ENCODE results near the gene CELF5. TPM values are rescaled to one million over a fixed set of nuclear protein-coding genes. Genes with fewer than 3 reads are reported as not detected.
"Not testable (repeated sequence)": the region's sequence is repeated elsewhere in the genome, so short reads cannot be mapped to it uniquely, and the experiment has no call there.

CELF5 gene
- total RNA-seq, 1 experiment from 2014 or later, result 2.5 TPM

DNA sequence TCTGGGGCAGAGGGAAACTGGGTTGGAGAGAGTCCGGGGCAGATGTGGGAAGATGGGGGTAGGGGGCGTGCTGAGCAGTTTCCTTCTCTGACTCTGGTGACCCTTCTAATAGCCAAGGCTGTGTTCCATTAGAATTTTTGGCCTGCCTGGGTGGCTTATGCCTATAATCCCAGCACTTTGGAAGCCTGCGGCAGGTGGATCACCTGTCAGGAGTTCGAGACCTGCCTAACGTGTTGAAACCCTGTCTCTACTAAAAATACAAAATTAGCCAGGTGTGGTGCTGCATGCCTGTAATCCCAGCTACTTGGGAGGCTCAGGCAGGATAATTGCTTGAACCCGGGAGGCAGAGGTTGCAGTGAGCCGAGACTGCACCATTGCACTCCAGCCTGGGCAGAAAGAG, 21.6 kb upstream of the CELF5 start:
- H3K9me3 ChIP-seq (ENCODE audit: control insufficient read depth in 1 of 2, insufficient read depth in 1 of 2, low read depth in 1 of 2, low read length in 2 of 2); intact Hi-C loops (cut with micrococcal nuclease); ATAC-seq; DNase-seq (ENCODE audit: low read depth, low spot score); H4K20me1 ChIP-seq (ENCODE audit: insufficient read depth); H3K9ac ChIP-seq (ENCODE audit: low read length); BruUV-seq (replicated peaks); CTCF ChIA-PET; H3K27ac ChIP-seq (ENCODE audit: low read depth, low read length); H2AFZ ChIP-seq (ENCODE audit: low read depth, low read length, poor library complexity, severe bottlenecking); POLR2A ChIA-PET; H3K4me1 ChIP-seq (ENCODE audit: control insufficient read depth in 1 of 2, insufficient read depth in 2 of 2, low read length in 2 of 2); H3K9me2 ChIP-seq (ENCODE audit: insufficient read depth); H3K4me2 ChIP-seq (ENCODE audit: low read length); H3K79me2 ChIP-seq (ENCODE audit: insufficient read depth, low read length); H3K27me3 ChIP-seq (ENCODE audit: insufficient read depth, low read length); RAD21 ChIA-PET (ENCODE audit: low non-redundant PET in 1 of 2, low total read pairs in 2 of 2, uncharacterized antibody in 2 of 2, unreplicated experiment in 2 of 2); H3K4me3 ChIP-seq (replicated peaks in 1 of 2; ENCODE audit: low read depth in 1 of 2, low read length in 2 of 2): not testable (repeated sequence)
- peaks cover 18 to 25% of the 10 kb centered on the region in 2 experiments; a peak in 2 of 4 replicates for H3K36me3 ChIP-seq (ENCODE audit: control insufficient read depth in 1 of 2, insufficient read depth in 2 of 2, low read length in 2 of 2)

DNA sequence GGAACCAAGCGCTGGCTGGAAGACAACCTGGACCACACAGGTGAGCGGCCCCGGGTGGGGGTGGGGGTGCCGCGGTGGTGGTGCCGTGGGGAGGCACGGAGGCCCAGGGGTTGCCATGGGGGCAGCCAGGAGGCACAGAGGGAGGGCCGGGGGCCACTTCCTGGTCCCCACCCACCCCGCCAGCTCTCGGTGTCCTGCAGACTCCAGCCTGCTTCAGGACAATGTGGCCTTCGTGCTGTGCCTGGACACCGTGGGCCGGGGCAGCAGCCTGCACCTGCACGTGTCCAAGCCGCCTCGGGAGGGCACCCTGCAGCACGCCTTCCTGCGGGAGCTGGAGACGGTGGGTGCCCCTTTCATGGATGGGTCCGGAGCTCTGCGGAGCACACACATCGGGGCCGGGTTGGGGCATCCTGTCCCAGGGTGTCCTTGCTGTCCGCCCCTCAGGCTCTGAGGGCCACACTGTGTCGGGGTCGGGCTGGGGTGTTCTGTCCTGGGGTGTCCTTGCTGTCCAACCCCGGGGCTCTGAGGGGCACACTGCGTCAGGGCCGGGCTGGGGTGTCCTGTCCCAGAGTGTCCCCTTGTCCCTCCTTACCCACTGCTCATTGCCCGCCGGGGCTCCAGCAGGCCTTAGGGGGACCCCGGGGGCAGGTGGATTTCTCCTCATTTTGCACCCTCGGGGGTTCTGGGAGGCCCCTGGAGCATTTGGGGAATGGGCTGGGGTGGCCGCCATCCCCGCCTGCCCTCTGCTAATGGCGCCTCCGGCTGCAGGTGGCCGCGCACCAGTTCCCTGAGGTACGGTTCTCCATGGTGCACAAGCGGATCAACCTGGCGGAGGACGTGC, 20.4 kb upstream of the CELF5 start:
- Histone ChIP-seq H3K9me3 (ENCODE audit: control insufficient read depth in 1 of 2, insufficient read depth in 1 of 2, low read depth in 1 of 2, low read length in 2 of 2) (no peaks in the 10 kb centered on the region), H3K27ac (ENCODE audit: low read depth, low read length) (no peak overlapping the region), H3K4me2 (ENCODE audit: low read length) (no peak overlapping the region), H3K4me3 (replicated peaks in 1 of 2; ENCODE audit: low read depth in 1 of 2, low read length in 2 of 2) (no peak overlapping the region), H3K4me1 (ENCODE audit: control insufficient read depth in 1 of 2, insufficient read depth in 2 of 2, low read length in 2 of 2) (no peaks in the 10 kb centered on the region), H4K20me1 (ENCODE audit: insufficient read depth) (no peaks in the 10 kb centered on the region), H3K36me3 (ENCODE audit: control insufficient read depth in 1 of 2, insufficient read depth in 2 of 2, low read length in 2 of 2) (peaks cover 18 to 31% of the 10 kb centered on the region in 2 experiments; a peak in 3 of 4 replicates), H3K79me2 (ENCODE audit: insufficient read depth, low read length) (no peaks in the 10 kb centered on the region), H3K9ac (ENCODE audit: low read length) (no peak overlapping the region), H3K9me2 (ENCODE audit: insufficient read depth) (no peaks in the 10 kb centered on the region), H2AFZ (ENCODE audit: low read depth, low read length, poor library complexity, severe bottlenecking) (no peak overlapping the region), H3K27me3 (ENCODE audit: insufficient read depth, low read length) (no peaks in the 10 kb centered on the region)
- no TSS peak for BruUV-seq (replicated peaks)
- ATAC-seq (no peak), DNase-seq (ENCODE audit: low read depth, low spot score) (no peak)
- CTCF ChIA-PET, result no interaction called here
- POLR2A ChIA-PET, result no interaction called here
- RAD21 ChIA-PET (ENCODE audit: low non-redundant PET in 1 of 2, low total read pairs in 2 of 2, uncharacterized antibody in 2 of 2, unreplicated experiment in 2 of 2), result no interaction called here
- intact Hi-C loops (cut with micrococcal nuclease), result no loop called here
- TF ChIP-seq EZH2phosphoT487 (IDR thresholded peaks at IDR 0.05; ENCODE audit: borderline replicate concordance), result no peak
- TF ChIP-seq POLR2A (IDR thresholded peaks at IDR 0.05; ENCODE audit: borderline replicate concordance, extremely low read depth, insufficient read depth, insufficient read length), result no peak
- no peak for TF ChIP-seq YY1 (IDR thresholded peaks at IDR 0.05; ENCODE audit: extremely low read depth, insufficient replicate concordance, low read depth, low read length)
- TF ChIP-seq, protein P1, sequence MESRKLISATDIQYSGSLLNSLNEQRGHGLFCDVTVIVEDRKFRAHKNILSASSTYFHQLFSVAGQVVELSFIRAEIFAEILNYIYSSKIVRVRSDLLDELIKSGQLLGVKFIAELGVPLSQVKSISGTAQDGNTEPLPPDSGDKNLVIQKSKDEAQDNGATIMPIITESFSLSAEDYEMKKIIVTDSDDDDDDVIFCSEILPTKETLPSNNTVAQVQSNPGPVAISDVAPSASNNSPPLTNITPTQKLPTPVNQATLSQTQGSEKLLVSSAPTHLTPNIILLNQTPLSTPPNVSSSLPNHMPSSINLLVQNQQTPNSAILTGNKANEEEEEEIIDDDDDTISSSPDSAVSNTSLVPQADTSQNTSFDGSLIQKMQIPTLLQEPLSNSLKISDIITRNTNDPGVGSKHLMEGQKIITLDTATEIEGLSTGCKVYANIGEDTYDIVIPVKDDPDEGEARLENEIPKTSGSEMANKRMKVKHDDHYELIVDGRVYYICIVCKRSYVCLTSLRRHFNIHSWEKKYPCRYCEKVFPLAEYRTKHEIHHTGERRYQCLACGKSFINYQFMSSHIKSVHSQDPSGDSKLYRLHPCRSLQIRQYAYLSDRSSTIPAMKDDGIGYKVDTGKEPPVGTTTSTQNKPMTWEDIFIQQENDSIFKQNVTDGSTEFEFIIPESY (IDR thresholded peaks at IDR 0.05; ENCODE audit: extremely low read depth, insufficient replicate concordance, low read length), result no peak
- TF ChIP-seq SIN3A (IDR thresholded peaks at IDR 0.05; ENCODE audit: low read depth), result no peak
- TF ChIP-seq RAD21 (IDR thresholded peaks at IDR 0.05; ENCODE audit: low read depth), result no peak
- TF ChIP-seq ZNF274 (IDR thresholded peaks at IDR 0.05; ENCODE audit: low read depth, low read length), result no peak
- TF ChIP-seq SRF (IDR thresholded peaks at IDR 0.05; ENCODE audit: low read depth), result no peak
- TF ChIP-seq, protein P2, sequence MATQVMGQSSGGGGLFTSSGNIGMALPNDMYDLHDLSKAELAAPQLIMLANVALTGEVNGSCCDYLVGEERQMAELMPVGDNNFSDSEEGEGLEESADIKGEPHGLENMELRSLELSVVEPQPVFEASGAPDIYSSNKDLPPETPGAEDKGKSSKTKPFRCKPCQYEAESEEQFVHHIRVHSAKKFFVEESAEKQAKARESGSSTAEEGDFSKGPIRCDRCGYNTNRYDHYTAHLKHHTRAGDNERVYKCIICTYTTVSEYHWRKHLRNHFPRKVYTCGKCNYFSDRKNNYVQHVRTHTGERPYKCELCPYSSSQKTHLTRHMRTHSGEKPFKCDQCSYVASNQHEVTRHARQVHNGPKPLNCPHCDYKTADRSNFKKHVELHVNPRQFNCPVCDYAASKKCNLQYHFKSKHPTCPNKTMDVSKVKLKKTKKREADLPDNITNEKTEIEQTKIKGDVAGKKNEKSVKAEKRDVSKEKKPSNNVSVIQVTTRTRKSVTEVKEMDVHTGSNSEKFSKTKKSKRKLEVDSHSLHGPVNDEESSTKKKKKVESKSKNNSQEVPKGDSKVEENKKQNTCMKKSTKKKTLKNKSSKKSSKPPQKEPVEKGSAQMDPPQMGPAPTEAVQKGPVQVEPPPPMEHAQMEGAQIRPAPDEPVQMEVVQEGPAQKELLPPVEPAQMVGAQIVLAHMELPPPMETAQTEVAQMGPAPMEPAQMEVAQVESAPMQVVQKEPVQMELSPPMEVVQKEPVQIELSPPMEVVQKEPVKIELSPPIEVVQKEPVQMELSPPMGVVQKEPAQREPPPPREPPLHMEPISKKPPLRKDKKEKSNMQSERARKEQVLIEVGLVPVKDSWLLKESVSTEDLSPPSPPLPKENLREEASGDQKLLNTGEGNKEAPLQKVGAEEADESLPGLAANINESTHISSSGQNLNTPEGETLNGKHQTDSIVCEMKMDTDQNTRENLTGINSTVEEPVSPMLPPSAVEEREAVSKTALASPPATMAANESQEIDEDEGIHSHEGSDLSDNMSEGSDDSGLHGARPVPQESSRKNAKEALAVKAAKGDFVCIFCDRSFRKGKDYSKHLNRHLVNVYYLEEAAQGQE (IDR thresholded peaks at IDR 0.05; ENCODE audit: low read depth), result no peak
- TF ChIP-seq CEBPB (IDR thresholded peaks at IDR 0.05; ENCODE audit: low read depth), result no peak
- no peak for TF ChIP-seq ZFX (IDR thresholded peaks at IDR 0.05)

Measured in HCT116 (cell line).